ENCODE results near the gene POLR1A. TPM values are rescaled to one million over a fixed set of nuclear protein-coding genes. Genes with fewer than 3 reads are reported as not detected.

POLR1A gene
- total RNA-seq, 2 donors from 2014 or later, result 37.9 to 45.5 TPM

GRCh38 chr2:86072271-86072858, 33.3 kb downstream of the POLR1A start:
- Histone ChIP-seq H3K27ac (ENCODE audit: low read depth, low read length) (no peak overlapping the region), H3K36me3 (ENCODE audit: control insufficient read depth, insufficient read depth, low read length) (peaks cover 95% of the 10 kb centered on the region), H3K9ac (ENCODE audit: extremely low read depth, low read length, poor library complexity, severe bottlenecking) (no peak overlapping the region), H3K4me3 (ENCODE audit: low read length) (no peak overlapping the region), H3K9me3 (ENCODE audit: control insufficient read depth, low read length) (no peaks in the 10 kb centered on the region), H3K4me1 (ENCODE audit: control insufficient read depth, insufficient read depth, low read length) (no peaks in the 10 kb centered on the region), H3K27me3 (ENCODE audit: control insufficient read depth, insufficient read depth, low read length, poor library complexity, severe bottlenecking) (no peaks in the 10 kb centered on the region)
- peak overlapping the region; percentile 48 for H3K27ac Mint-ChIP-seq
- TF ChIP-seq, protein P1, sequence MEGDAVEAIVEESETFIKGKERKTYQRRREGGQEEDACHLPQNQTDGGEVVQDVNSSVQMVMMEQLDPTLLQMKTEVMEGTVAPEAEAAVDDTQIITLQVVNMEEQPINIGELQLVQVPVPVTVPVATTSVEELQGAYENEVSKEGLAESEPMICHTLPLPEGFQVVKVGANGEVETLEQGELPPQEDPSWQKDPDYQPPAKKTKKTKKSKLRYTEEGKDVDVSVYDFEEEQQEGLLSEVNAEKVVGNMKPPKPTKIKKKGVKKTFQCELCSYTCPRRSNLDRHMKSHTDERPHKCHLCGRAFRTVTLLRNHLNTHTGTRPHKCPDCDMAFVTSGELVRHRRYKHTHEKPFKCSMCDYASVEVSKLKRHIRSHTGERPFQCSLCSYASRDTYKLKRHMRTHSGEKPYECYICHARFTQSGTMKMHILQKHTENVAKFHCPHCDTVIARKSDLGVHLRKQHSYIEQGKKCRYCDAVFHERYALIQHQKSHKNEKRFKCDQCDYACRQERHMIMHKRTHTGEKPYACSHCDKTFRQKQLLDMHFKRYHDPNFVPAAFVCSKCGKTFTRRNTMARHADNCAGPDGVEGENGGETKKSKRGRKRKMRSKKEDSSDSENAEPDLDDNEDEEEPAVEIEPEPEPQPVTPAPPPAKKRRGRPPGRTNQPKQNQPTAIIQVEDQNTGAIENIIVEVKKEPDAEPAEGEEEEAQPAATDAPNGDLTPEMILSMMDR (conservative IDR thresholded peaks at IDR 0.05), result no peak
- H3K27me3 Mint-ChIP-seq (ENCODE audit: insufficient read depth), result no peaks in the 10 kb centered on the region
- H3K36me3 Mint-ChIP-seq (ENCODE audit: low read depth), result peaks cover 80% of the 10 kb centered on the region
- H3K9me3 Mint-ChIP-seq, result peaks cover 7% of the 10 kb centered on the region
- WGBS, 2 experiments (ENCODE audit: insufficient coverage in 1 of 2, insufficient read length in 1 of 2), result 96 to 97% methylated on average over 7 to 9 of the region's 9 CpGs
- no peaks in the 10 kb centered on the region for H3K4me1 Mint-ChIP-seq
- H3K4me3 Mint-ChIP-seq, result no peak overlapping the region
- no peak for DNase-seq

DNA sequence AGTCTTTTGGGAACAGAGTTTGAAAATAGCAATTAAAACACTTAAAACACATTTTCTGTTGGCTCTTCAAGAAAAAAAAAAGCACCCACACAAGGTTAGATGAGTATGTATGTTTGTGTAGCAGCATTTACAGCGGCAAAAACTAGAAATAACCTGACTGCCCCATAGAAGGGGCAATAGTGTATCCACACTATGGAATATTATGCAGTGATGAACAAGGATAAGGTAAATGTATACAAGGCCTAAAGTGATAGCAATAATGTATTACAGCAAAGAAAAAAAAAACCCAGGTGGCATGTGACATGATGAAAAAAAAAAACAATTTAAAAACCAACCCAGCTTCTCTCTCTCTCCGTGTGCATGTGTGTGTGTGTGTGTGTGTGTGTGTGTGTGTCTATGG, 34.8 kb downstream of the POLR1A start:
- Histone ChIP-seq H3K9me3 (ENCODE audit: control insufficient read depth, low read length) (no peaks in the 10 kb centered on the region), H3K27me3 (ENCODE audit: control insufficient read depth, insufficient read depth, low read length, poor library complexity, severe bottlenecking) (no peaks in the 10 kb centered on the region), H3K4me1 (ENCODE audit: control insufficient read depth, insufficient read depth, low read length) (no peaks in the 10 kb centered on the region), H3K36me3 (ENCODE audit: control insufficient read depth, insufficient read depth, low read length) (peaks cover 94% of the 10 kb centered on the region), H3K27ac (ENCODE audit: low read depth, low read length) (no peak overlapping the region), H3K4me3 (ENCODE audit: low read length) (no peak overlapping the region), H3K9ac (ENCODE audit: extremely low read depth, low read length, poor library complexity, severe bottlenecking) (no peak overlapping the region)
- Mint-ChIP-seq H3K27ac (no peak overlapping the region), H3K36me3 (ENCODE audit: low read depth) (peaks cover 75% of the 10 kb centered on the region), H3K27me3 (ENCODE audit: insufficient read depth) (no peaks in the 10 kb centered on the region), H3K4me3 (no peak overlapping the region), H3K9me3 (peaks cover 7% of the 10 kb centered on the region), H3K4me1 (no peaks in the 10 kb centered on the region)
- TF ChIP-seq, protein P1 (conservative IDR thresholded peaks at IDR 0.05), result no peak
- no peak for DNase-seq
- 100% methylated on average over 1 of the region's 2 CpGs for WGBS, 2 experiments (ENCODE audit: insufficient coverage in 1 of 2, insufficient read length in 1 of 2)

DNA sequence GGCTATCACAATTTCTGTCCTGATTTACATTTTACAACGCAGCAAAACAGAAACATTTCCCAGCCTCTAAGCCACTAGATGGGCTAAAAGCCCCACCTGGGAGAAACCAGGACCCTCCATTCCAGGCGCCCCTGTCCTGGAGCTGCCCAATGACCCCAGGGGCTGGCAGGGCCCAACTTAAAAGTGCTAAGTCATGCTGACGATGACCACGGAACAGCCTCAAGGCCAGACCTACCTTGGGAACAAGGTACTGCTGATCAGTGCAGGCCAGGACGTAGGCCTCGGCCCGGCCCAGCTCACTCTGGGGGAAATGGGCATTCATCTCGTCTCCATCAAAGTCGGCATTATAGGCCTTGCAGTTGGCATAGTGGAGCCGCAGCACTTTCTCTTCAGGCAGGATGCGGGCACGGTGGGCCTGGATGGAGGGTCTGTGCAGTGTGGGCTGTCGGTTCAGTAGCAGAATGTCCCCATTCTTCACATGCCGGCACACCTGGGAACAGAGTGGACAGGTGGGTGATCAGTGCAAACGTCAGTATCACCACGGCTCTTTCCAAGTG, 35.8 kb downstream of the POLR1A start:
- Mint-ChIP-seq H3K9me3 (peaks cover 7% of the 10 kb centered on the region), H3K27ac (peak overlapping the region; percentile 39)

More for the DNA sequence above, 35.8 kb downstream of the POLR1A start:
- Mint-ChIP-seq H3K27me3 (ENCODE audit: insufficient read depth) (no peaks in the 10 kb centered on the region), H3K36me3 (ENCODE audit: low read depth) (peaks cover 77% of the 10 kb centered on the region), H3K4me1 (no peaks in the 10 kb centered on the region), H3K4me3 (no peak overlapping the region)
- Histone ChIP-seq H3K27me3 (ENCODE audit: control insufficient read depth, insufficient read depth, low read length, poor library complexity, severe bottlenecking) (no peaks in the 10 kb centered on the region), H3K9ac (ENCODE audit: extremely low read depth, low read length, poor library complexity, severe bottlenecking) (no peak overlapping the region), H3K27ac (ENCODE audit: low read depth, low read length) (no peak overlapping the region), H3K4me1 (ENCODE audit: control insufficient read depth, insufficient read depth, low read length) (no peaks in the 10 kb centered on the region), H3K9me3 (ENCODE audit: control insufficient read depth, low read length) (no peaks in the 10 kb centered on the region), H3K36me3 (ENCODE audit: control insufficient read depth, insufficient read depth, low read length) (peaks cover 95% of the 10 kb centered on the region), H3K4me3 (ENCODE audit: low read length) (no peak overlapping the region)
- WGBS, 2 experiments (ENCODE audit: insufficient coverage in 1 of 2, insufficient read length in 1 of 2), result 94 to 100% methylated on average over 14 to 16 of the region's 16 CpGs
- TF ChIP-seq, protein P1 (conservative IDR thresholded peaks at IDR 0.05), result no peak
- no peak for DNase-seq

Data from endodermal cell (in vitro differentiated cells).